Esophagus squamous epithelium (tissue), 4 donors: ENCODE results near the gene ZIC2.

Experiments
- CTCF ChIP-seq, 6 experiments: fragments of 450-650 bp in 4 of 6; fragments of 200-600 bp in 2 of 6; sonication (generic) in 2 of 6; IDR thresholded peaks; one replicate each; pipeline ENCODE4 v1.5.1; 2016 to 2019; ENCODE audit warnings: antibody characterized with exemption in 6 of 6, mild to moderate bottlenecking in 4 of 6, moderate library complexity in 4 of 6
- POLR2A ChIP-seq, 4 donors: fragments of 450-650 bp; IDR thresholded peaks; one replicate each; pipeline ENCODE4 v1.6.1; 2017; ENCODE audit warnings: antibody characterized with exemption in 4 of 4, mild to moderate bottlenecking in 4 of 4, moderate library complexity in 3 of 4

- no peak for TF ChIP-seq POLR2A (IDR thresholded peaks at IDR 0.05)
- no peak for TF ChIP-seq CTCF (IDR thresholded peaks at IDR 0.05)
Observed at GRCh38 chr13:99959127-99959539, 22.5 kb upstream of the ZIC2 start.
